Skeletal muscle tissue (tissue), 4 donors: ENCODE data around the gene TTC5. TPM values are rescaled to one million over a fixed set of nuclear protein-coding genes. Genes with fewer than 3 reads are reported as not detected.
A peak's percentile ranks its signal among the peaks of the same experiment; 100 is the strongest.
"Not testable (repeated sequence)": the region's sequence is repeated elsewhere in the genome, so short reads cannot be mapped to it uniquely, and the experiment has no call there.

Experiments
- H3K27ac ChIP-seq: one replicate; pipeline ENCODE4 v1.7.0; 2013; ENCODE audit warnings: mild to moderate bottlenecking, low read depth, low read length, inconsistent platforms
- H3K27me3 ChIP-seq, 3 donors: one replicate each; pipeline ENCODE4 v1.7.0; 2013; ENCODE audit warnings: low read length in 3 of 3; ENCODE audit not compliant: control insufficient read depth in 3 of 3, insufficient read depth in 3 of 3
- H3K36me3 ChIP-seq, 3 donors: one replicate each; pipeline ENCODE4 v1.7.0; 2013; ENCODE audit warnings: low read length in 3 of 3; ENCODE audit not compliant: control insufficient read depth in 3 of 3, insufficient read depth in 3 of 3
- H3K4me1 ChIP-seq, 3 donors: one replicate each; pipeline ENCODE4 v1.7.0; 2013; ENCODE audit warnings: low read length in 3 of 3, mild to moderate bottlenecking in 3 of 3; ENCODE audit not compliant: control insufficient read depth in 3 of 3, insufficient read depth in 3 of 3
- H3K4me3 ChIP-seq, 3 donors: one replicate each; pipeline ENCODE4 v1.7.0; 2013; ENCODE audit warnings: low read length in 3 of 3
- H3K9ac ChIP-seq, 3 donors: one replicate each; pipeline ENCODE4 v1.7.0; 2013; ENCODE audit warnings: low read length in 3 of 3, mild to moderate bottlenecking in 3 of 3, moderate library complexity in 2 of 3, low read depth in 1 of 3
- H3K9me3 ChIP-seq, 3 donors: one replicate each; pipeline ENCODE4 v1.7.0; 2013; ENCODE audit warnings: low read length in 3 of 3; ENCODE audit not compliant: control insufficient read depth in 3 of 3
- total RNA-seq: library from RNA; depleted of rRNA; stranded (reverse); fragments of >200 nt; gene quantifications from one replicate; pipeline ENCODE4 v1.2.3, GENCODE V29; 2014
- donor health status: Osteomylitis.

The TTC5 gene
- total RNA-seq, 1 donor from 2014 or later: 16.7 TPM

DNA sequence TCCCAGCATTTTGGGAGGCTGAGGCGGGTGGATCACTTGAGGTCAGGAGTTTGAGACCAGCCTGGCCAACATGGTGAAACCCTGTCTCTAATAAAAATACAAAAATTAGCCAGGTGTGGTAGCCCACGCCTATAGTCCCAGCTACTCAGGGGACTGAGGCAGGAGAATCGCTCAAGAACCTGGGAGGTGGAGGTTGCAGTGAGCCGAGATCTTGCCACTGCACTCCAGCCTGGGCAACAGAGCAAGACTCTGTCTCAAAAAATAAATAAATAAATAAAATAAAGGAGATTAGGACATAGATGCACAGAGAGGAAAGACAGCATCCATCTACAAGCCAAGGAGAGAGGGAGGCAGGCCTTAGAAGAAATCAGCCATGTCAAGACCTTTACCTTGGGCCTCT, 35.3 kb upstream of the TTC5 start:
- H3K27ac ChIP-seq, H3K27me3 ChIP-seq, H3K4me1 ChIP-seq, H3K9me3 ChIP-seq, H3K9ac ChIP-seq, H3K4me3 ChIP-seq: not testable (repeated sequence)
- peaks cover 4 to 13% (median 11%) of the 10 kb centered on the region in 3 donors for H3K36me3 ChIP-seq

DNA sequence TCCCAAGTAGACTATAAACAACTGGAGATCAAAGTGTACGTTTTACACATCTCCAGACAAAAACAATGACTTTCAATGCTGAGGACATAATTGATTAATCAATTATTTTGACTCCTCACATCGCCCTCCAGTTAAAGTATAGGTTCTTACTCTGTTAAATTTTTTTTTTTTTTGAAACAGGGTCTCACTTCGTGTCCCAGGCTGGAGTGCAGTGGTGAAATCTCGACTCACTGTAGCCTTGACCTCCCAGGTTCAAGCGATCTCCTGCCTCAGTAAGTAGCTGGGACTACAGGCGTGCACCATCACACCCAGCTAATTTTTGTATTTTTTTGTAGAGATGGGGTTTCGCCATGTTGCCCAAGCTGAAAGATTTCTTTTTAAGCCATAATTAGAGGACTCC, 28.3 kb upstream of the TTC5 start:
- no peak overlapping the region for H3K27ac ChIP-seq
- no peak overlapping the region for H3K9ac ChIP-seq
- H3K36me3 ChIP-seq: peaks cover 0 to 2% (median 0%) of the 10 kb centered on the region in 3 donors
- H3K9me3 ChIP-seq: no peaks in the 10 kb centered on the region
- peaks cover 0 to 6% (median 5%) of the 10 kb centered on the region in 3 donors for H3K4me1 ChIP-seq
- no peak overlapping the region for H3K4me3 ChIP-seq
- no peaks in the 10 kb centered on the region for H3K27me3 ChIP-seq

DNA sequence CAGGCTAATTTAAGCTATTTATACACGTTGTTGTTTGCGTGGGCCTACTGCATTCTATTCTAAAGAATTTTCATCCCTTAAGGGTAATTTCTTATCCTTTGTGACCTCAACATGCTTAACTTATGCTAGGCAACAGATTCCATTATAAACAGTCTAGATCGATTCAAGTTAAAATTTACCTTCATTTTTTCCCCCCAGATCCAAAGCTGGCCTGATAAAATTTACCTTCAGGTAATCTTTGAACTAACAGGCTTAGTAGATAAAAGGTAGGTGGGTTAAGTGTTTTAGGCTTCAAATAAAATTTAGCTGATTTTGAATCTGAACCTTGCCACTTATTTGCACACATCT, 27.7 kb upstream of the TTC5 start:
- Histone ChIP-seq H3K36me3 (peaks cover 0 to 7% (median 0%) of the 10 kb centered on the region in 3 donors), H3K9ac (peak overlapping the region in 1 of 3 donors; percentile 92), H3K27ac (peak overlapping the region; percentile 84), H3K4me3 (peak overlapping the region; percentile 90 to 99 (median 92)), H3K27me3 (no peaks in the 10 kb centered on the region), H3K9me3 (no peaks in the 10 kb centered on the region), H3K4me1 (peaks cover 0 to 6% (median 5%) of the 10 kb centered on the region in 3 donors)

DNA sequence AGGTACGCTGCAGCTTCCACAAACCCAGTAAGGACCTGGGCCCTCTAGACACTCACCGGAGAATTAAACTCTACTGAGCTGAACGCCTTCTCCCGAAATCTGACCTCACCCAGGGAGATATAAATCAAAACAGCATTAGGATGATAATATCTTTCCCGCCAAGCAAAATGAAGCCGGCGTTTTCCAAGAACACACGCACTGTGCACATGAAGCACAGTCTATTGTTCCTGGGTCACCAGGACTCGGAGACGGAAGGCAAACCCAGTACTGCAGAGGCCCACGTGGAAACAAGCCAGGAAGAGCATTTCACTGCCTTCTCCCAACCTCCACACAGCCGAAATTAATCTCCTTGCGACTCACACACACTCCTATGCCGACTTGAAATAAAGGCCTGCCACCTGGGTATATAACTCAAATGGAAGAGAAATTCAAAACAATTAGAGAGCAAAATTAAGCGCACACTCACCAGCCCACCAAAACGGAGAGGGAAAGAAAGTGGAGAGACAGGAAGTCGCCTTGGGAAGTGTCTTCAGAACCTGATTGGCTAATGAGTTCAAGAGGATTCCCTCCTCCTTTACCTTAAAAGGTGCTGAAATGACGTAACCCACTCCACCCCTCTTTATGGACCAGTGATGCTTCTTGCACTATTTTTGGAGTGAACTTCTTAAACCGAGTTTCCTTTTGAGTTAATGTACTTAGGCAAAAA, 27.2 kb upstream of the TTC5 start, which contains the start of gene CCNB1IP1:
TSS of gene CCNB1IP1 (minus strand) at position 492 of the 706 bp plus-strand sequence. CDS start 16,756 bp downstream, outside the sequence.
- H3K36me3 ChIP-seq: peaks cover 0 to 7% (median 0%) of the 10 kb centered on the region in 3 donors
- peaks cover 0 to 6% (median 5%) of the 10 kb centered on the region in 3 donors for H3K4me1 ChIP-seq
- H3K27me3 ChIP-seq: no peaks in the 10 kb centered on the region
- H3K9me3 ChIP-seq: no peaks in the 10 kb centered on the region
- H3K9ac ChIP-seq: peak within 1 kb of the TSS; percentile 85 to 92 (median 86)
- H3K27ac ChIP-seq: peak within 1 kb of the TSS; percentile 84
- H3K4me3 ChIP-seq: peak within 1 kb of the TSS; percentile 90 to 99 (median 92)

DNA sequence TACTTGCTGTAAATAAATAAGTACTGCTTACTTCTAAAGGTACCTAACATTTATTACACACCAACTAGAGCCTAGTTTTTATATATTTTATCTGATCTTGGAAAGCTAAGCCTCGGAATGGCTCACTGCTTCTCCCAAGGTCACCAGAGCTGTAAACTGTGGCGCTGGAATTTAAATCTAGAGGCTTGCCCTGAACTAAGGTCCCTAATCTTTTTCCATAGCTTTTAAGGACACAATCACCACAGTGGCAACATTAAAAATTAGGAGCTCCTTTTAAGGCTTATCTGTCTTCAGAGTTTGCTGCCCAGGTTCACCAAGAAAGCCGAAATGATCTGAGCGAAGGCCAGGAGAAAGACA, 26.7 kb upstream of the TTC5 start:
- peaks cover 0 to 7% (median 0%) of the 10 kb centered on the region in 3 donors for H3K36me3 ChIP-seq
- no peaks in the 10 kb centered on the region for H3K27me3 ChIP-seq
- H3K4me3 ChIP-seq: peak overlapping the region; percentile 90 to 99 (median 92)
- H3K9ac ChIP-seq: peak overlapping the region; percentile 85 to 92 (median 86)
- H3K4me1 ChIP-seq: peaks cover 0 to 10% (median 5%) of the 10 kb centered on the region in 3 donors
- no peaks in the 10 kb centered on the region for H3K9me3 ChIP-seq
- H3K27ac ChIP-seq: peak overlapping the region; percentile 84

DNA sequence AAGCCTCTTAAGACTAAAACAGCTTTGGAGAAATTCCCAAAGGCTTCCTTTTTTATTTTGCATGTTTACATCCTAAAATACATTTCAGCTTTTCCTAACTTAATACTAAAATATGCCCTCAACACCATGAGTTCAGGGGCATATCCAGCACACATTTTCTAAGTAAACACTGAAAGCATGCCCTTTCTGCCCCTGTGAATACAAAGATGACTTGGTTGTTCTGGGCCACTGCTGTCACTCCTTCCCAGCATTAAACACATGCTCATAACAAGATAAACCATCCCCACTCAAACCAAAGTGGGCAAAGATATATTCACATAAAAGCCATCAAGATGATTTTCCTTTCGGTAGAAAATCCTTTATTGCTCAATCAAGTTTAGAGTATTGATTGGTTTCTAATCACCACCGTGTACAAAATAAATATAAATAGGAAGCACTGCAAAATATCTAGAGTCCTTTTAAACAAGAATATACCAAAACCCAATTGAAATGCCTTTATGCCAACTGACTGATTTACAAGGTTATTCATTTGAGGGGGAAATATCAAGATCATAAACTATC, 25.4 kb upstream of the TTC5 start:
- H3K27ac ChIP-seq: no peak overlapping the region
- no peak overlapping the region for H3K4me3 ChIP-seq
- peaks cover 0 to 11% (median 5%) of the 10 kb centered on the region in 3 donors for H3K4me1 ChIP-seq

DNA sequence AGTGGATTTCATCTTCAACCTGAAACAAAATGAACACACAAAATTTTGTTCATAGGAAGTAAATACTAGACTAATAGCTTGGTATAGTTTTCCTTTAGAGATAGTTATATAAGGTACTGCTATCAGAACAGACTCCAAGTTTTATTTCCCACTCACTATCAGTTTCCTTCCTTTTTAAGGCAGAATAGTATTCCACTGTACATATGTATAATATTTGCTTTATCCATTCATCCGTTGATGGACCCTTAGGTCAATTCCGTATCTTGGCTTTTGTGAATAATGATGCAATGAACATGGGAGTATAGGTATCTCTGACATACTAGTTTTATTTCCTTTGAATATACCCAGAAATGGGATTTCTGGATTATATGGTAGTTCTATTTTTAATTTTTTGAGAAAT, 23.6 kb upstream of the TTC5 start:
- H3K4me1 ChIP-seq: peaks cover 0 to 11% (median 5%) of the 10 kb centered on the region in 3 donors
- no peaks in the 10 kb centered on the region for H3K27me3 ChIP-seq
- H3K4me3 ChIP-seq: no peak overlapping the region
- no peak overlapping the region for H3K9ac ChIP-seq
- no peak overlapping the region for H3K27ac ChIP-seq
- H3K36me3 ChIP-seq: peaks cover 7 to 19% (median 16%) of the 10 kb centered on the region in 3 donors
- no peaks in the 10 kb centered on the region for H3K9me3 ChIP-seq

More for the DNA sequence above, 25.4 kb upstream of the TTC5 start:
- Histone ChIP-seq H3K9me3 (no peaks in the 10 kb centered on the region), H3K27me3 (no peaks in the 10 kb centered on the region), H3K36me3 (peaks cover 3 to 12% (median 4%) of the 10 kb centered on the region in 3 donors), H3K9ac (no peak overlapping the region)

DNA sequence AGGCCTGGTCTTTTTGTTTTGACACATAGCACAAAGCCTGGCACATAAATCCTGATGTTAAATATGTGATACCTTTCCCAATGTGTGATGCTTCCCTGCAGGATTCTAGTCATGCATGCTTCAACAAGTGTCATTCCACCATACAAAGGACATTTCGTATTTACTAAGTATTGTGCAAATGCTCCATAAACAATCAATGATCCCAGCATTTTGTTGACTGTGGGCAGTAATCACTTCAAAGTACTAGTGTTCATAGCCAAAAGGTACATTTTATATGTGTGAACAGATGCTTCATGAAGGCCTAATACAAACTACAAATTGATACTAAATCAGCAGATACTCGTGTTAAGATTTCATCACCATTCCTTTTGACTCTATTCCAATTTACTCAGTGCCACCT, 23.0 kb upstream of the TTC5 start:
- peaks cover 0 to 11% (median 5%) of the 10 kb centered on the region in 3 donors for H3K4me1 ChIP-seq
- H3K9ac ChIP-seq: no peak overlapping the region
- H3K27me3 ChIP-seq: no peaks in the 10 kb centered on the region
- peaks cover 8 to 20% (median 20%) of the 10 kb centered on the region in 3 donors for H3K36me3 ChIP-seq
- H3K27ac ChIP-seq: no peak overlapping the region
- no peaks in the 10 kb centered on the region for H3K9me3 ChIP-seq
- no peak overlapping the region for H3K4me3 ChIP-seq

DNA sequence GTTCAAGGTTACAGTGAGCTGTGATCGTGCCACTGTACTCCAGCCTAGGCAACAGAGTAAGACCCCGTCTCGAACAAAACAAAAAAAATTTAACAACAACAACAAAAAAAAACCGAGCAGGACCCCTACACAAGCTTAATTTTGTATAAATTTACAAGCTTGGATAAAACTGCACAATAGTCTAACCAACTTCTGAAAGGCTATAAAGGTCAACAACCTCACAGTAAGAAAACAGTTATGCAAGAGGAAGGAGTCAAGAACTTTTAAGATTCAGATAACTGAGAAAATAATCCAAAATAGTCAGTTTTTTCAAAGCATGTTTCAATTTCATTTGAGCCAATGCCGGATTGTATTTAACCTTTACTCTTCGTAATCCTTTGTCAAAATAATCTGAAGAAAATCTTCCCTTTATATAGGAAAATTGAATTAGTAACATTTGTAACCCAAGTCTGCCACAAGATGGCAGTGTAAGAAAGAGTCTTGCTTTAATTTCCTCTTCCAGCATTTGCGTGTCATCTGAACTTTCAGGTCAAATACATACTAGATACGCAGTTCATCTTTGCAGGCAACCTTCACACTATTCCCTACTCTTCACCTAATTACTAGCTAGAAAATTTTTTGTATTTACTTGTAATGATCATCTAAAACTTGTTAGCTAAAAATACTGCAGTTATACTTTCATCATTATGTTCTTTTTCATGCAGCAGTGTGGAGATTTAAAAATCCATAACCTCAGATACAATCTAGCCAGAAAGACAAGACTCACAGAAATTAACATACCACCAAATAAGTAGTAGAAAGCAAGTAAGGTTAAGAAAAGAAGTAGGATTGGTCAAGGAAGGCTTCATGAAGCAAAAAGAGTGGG, 21.5 kb upstream of the TTC5 start:
- no peaks in the 10 kb centered on the region for H3K27me3 ChIP-seq
- peaks cover 8 to 20% (median 20%) of the 10 kb centered on the region in 3 donors for H3K36me3 ChIP-seq
- H3K27ac ChIP-seq: no peak overlapping the region
- peaks cover 0 to 6% (median 0%) of the 10 kb centered on the region in 3 donors for H3K4me1 ChIP-seq
- no peaks in the 10 kb centered on the region for H3K9me3 ChIP-seq
- H3K4me3 ChIP-seq: no peak overlapping the region
- H3K9ac ChIP-seq: peak overlapping the region in 2 of 3 donors; percentile 5 to 15
